Omental fat pad (tissue), 4 donors: Measurements from ENCODE around the gene IL4R. TPM values are rescaled to one million over a fixed set of nuclear protein-coding genes. Genes with fewer than 3 reads are reported as not detected.

Experiments used
- ATAC-seq: fragments of 150-250 bp; one replicate; pipeline ENCODE4 v1.9.1; 2016; ENCODE audit warnings: mild to moderate bottlenecking, moderate library complexity; ENCODE audit not compliant: low FRiP score
- DNase-seq: peaks from one replicate; pipeline ENCODE4 v3.0.0-alpha.2; 2019; ENCODE audit warnings: low spot score
- total RNA-seq, 4 donors: library from RNA; depleted of rRNA; stranded (reverse); fragments of >200 nt; gene quantifications; one replicate each; pipeline ENCODE4 v1.1.0, GENCODE V29; 2016
- TF ChIP-seq, protein P1 (sequence below), 3 donors: fragments of 450-650 bp; IDR thresholded peaks; one replicate each; pipeline ENCODE4 v1.5.1; 2016 to 2017; ENCODE audit warnings: antibody characterized with exemption in 3 of 3, mild to moderate bottlenecking in 3 of 3, moderate library complexity in 2 of 3

The IL4R gene
- total RNA-seq, 4 donors from 2014 or later = 36.9 to 162 (median 47.3) TPM

DNA sequence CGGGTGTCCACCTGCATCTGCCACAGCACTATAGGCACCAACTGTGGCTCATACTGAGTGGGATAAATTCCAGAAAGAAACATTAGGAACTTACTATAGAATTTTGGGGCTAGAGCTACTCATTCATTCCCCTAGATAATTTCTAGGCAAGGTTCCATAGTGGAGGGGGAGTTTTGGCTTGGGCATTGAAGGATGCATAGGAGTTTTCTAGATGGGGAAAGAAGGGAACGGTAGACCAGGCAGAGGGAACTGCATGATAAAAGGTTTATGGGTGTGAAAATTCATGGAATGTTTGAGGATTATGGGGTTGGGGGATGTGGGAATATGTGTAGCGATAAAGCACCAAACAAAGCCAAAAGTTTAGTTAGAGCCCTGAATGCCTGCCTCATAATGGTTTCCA is 35.5 kb downstream of the IL4R start:
- no peak for DNase-seq
- ATAC-seq = no peak
- TF ChIP-seq, protein P1, sequence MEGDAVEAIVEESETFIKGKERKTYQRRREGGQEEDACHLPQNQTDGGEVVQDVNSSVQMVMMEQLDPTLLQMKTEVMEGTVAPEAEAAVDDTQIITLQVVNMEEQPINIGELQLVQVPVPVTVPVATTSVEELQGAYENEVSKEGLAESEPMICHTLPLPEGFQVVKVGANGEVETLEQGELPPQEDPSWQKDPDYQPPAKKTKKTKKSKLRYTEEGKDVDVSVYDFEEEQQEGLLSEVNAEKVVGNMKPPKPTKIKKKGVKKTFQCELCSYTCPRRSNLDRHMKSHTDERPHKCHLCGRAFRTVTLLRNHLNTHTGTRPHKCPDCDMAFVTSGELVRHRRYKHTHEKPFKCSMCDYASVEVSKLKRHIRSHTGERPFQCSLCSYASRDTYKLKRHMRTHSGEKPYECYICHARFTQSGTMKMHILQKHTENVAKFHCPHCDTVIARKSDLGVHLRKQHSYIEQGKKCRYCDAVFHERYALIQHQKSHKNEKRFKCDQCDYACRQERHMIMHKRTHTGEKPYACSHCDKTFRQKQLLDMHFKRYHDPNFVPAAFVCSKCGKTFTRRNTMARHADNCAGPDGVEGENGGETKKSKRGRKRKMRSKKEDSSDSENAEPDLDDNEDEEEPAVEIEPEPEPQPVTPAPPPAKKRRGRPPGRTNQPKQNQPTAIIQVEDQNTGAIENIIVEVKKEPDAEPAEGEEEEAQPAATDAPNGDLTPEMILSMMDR (IDR thresholded peaks at IDR 0.05) = no peak

GRCh38 chr16:27350006-27350405 is 36.2 kb downstream of the IL4R start:
- TF ChIP-seq, protein P1 (IDR thresholded peaks at IDR 0.05) = no peak
- ATAC-seq = no peak
- no peak for DNase-seq

DNA sequence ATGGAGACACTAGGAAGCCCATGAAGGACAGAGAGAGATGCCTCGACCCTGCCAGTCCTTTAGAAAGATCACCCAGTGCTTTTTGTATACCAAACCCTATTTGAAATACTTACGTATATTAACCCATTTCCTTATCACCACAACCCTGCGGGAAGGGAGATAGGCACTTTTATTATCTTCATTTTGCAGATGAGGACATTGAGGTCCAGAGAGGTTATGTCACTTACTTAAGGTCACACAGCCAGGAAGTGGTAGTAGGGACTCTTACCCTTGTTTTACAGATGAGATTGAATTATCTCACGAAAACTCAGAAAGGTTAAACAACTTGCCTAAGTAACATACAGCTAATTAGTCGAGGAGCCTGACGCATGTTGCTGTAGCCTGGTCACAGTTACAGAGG is 38.2 kb downstream of the IL4R start:
- ATAC-seq (no peak), DNase-seq (no peak)
- TF ChIP-seq, protein P1 (IDR thresholded peaks at IDR 0.05) = no peak

GRCh38 chr16:27353853-27354252 is 40.1 kb downstream of the IL4R start:
- TF ChIP-seq, protein P1 (IDR thresholded peaks at IDR 0.05) = no peak
- DNase-seq (no peak), ATAC-seq (no peak)

- TF ChIP-seq, protein P1 (IDR thresholded peaks at IDR 0.05) = no peak
- DNase-seq = no peak
- ATAC-seq = no peak
Observed at GRCh38 chr16:27355610-27356009, 41.8 kb downstream of the IL4R start.

- no peak for ATAC-seq
- DNase-seq = no peak
Observed at GRCh38 chr16:27356794-27357193, 43.0 kb downstream of the IL4R start.

DNA sequence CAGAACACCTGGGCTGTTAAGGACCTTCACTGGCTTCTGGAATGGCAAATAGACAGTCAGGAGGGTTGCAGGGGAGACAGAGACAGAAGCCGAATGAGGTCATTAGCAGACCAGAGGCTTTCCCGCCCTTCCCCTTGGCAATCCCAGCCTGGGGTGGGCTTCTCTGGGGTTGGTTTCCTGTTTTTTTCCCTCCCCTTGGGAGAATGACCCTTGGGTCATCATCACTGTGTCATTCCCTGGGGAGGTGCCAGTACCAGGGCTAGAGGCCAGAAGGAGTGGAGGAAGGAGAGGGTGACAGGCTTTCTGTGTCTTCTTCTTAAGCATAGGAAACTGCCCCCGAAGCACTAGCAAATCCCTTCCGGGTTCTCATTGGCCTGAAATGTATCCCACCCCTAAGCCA is 45.3 kb downstream of the IL4R start:
- ATAC-seq (no peak), DNase-seq (no peak)
- TF ChIP-seq, protein P1 (IDR thresholded peaks at IDR 0.05) = no peak

More at GRCh38 chr16:27356794-27357193, 43.0 kb downstream of the IL4R start:
- TF ChIP-seq, protein P1 (IDR thresholded peaks at IDR 0.05) = no peak
